ENCODE measurements around the gene ASXL1. TPM values are rescaled to one million over a fixed set of nuclear protein-coding genes. Genes with fewer than 3 reads are reported as not detected.

Gene ASXL1
- total and polyA plus RNA-seq, 2 experiments from 2014 or later = 10.4 to 29.0 TPM

DNA sequence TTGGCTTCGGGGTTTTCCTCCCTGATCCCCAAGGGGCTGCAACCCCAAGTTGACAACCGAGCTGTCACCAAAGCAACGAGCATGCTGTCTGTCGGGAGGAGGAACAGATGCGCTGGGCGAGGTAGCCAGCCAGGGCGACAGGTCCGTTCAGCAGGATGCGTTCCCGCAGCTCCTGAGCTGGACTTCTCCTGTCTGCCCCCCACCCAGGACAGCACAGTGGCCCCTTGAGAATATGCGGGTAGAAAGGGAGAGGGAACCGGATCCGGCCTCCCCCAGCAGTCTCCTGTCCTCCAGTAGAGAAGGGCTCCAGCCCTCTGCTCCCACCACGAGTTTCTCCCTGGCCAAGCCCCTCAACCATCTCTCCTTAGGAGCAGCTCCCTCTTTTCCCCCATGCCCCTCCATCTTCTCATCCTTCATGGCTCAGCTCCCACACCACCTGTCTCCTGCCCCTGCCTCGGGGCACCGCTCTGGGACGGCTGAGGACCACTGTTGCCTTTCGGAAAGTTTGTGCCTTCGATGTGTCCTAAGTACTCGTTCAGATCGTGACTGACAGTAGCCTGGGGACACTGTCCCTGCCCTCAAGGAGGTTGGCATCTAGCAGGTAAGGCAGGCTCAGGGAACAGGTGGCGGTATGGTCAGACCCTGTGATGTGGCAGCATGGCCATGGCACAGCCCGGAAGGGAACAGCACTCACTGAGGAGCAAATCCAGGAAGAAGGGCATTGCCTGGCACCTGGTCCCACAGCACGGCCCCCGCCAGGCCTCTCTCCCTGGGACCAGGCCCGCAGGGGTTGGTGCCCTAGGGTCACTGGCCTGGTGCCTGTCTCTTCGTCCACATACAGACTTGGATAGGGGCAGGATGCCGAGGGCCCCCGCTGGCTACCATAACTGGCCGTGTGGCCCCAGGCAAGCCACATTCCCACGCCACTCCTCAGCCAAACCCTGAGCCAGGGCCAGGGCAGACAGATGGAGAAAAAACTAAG, 96.3 kb downstream of the ASXL1 start:
- 0 out of 2 replicates have a peak, but pooled peaks cover 6% of the 10 kb centered on the region for H3K79me2 ChIP-seq (replicated peaks; ENCODE audit: insufficient read depth)
- peaks cover 32% of the 10 kb centered on the region for H4K20me1 ChIP-seq (replicated peaks; ENCODE audit: insufficient read depth)
- H3K27ac ChIP-seq (ENCODE audit: low read depth) = no peak overlapping the region; the same call in 1 of the 2 replicates
- no peak overlapping the region for H3K4me3 Mint-ChIP-seq
- H3K4me3 ChIP-seq = no peak overlapping the region
- peaks cover 15% of the 10 kb centered on the region for H3K27me3 Mint-ChIP-seq (ENCODE audit: insufficient read depth, low read depth, poor library complexity)
- H3K4me1 Mint-ChIP-seq = peaks cover 15% of the 10 kb centered on the region; the same call in 2 of the 3 replicates
- H3K36me3 Mint-ChIP-seq (ENCODE audit: low read depth) = peaks cover 23% of the 10 kb centered on the region
- H3K27ac Mint-ChIP-seq = no peak overlapping the region
- no peak for ATAC-seq
- H3K4me1 ChIP-seq (ENCODE audit: insufficient read depth) = peaks cover 14% of the 10 kb centered on the region
- 0 out of 2 replicates have a peak, but pooled peaks cover 15% of the 10 kb centered on the region for H3F3A ChIP-seq (replicated peaks; ENCODE audit: low read depth)
- H3K9me2 ChIP-seq (ENCODE audit: insufficient read depth) = no peaks in the 10 kb centered on the region
- TF ChIP-seq EZH2phosphoT487 (IDR thresholded peaks at IDR 0.05; ENCODE audit: unreplicated experiment) = no peak
- TF ChIP-seq ZNF114 (CRISPR knock-in tag; IDR thresholded peaks at IDR 0.05) = no peak
- no peak for TF ChIP-seq ZNF462 (CRISPR knock-in tag; IDR thresholded peaks at IDR 0.05)
- TF ChIP-seq, protein P1, sequence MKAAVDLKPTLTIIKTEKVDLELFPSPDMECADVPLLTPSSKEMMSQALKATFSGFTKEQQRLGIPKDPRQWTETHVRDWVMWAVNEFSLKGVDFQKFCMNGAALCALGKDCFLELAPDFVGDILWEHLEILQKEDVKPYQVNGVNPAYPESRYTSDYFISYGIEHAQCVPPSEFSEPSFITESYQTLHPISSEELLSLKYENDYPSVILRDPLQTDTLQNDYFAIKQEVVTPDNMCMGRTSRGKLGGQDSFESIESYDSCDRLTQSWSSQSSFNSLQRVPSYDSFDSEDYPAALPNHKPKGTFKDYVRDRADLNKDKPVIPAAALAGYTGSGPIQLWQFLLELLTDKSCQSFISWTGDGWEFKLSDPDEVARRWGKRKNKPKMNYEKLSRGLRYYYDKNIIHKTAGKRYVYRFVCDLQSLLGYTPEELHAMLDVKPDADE (IDR thresholded peaks at IDR 0.05) = no peak
- no peak for TF ChIP-seq CTCF (conservative IDR thresholded peaks at IDR 0.05; ENCODE audit: low read depth in 2 of 2)
- TF ChIP-seq POLR2AphosphoS5 (IDR thresholded peaks at IDR 0.05; ENCODE audit: low read depth) = no peak
- H3K36me3 ChIP-seq (ENCODE audit: insufficient read depth) = peaks cover 4% of the 10 kb centered on the region; the same call in 1 of the 2 replicates
- no peak overlapping the region for H3K4me2 ChIP-seq
- DNase-seq (ENCODE audit: low spot score) = no peak
- no peaks in the 10 kb centered on the region for H3K27me3 ChIP-seq (ENCODE audit: insufficient read depth)
- no peak overlapping the region for H2AFZ ChIP-seq
- H3K9me3 Mint-ChIP-seq = no peaks in the 10 kb centered on the region

Data from GM23338 (cell line).